Raji (cell line): Measurements from ENCODE around the gene CACNA1D.

Experiments used
- POLR2A ChIP-seq: IDR thresholded peaks from 2 replicates; pipeline ENCODE4 v1.6.1; 2011; ENCODE audit warnings: low read depth, low read length, control low read depth; ENCODE audit not compliant: insufficient read depth

The CACNA1D gene

DNA sequence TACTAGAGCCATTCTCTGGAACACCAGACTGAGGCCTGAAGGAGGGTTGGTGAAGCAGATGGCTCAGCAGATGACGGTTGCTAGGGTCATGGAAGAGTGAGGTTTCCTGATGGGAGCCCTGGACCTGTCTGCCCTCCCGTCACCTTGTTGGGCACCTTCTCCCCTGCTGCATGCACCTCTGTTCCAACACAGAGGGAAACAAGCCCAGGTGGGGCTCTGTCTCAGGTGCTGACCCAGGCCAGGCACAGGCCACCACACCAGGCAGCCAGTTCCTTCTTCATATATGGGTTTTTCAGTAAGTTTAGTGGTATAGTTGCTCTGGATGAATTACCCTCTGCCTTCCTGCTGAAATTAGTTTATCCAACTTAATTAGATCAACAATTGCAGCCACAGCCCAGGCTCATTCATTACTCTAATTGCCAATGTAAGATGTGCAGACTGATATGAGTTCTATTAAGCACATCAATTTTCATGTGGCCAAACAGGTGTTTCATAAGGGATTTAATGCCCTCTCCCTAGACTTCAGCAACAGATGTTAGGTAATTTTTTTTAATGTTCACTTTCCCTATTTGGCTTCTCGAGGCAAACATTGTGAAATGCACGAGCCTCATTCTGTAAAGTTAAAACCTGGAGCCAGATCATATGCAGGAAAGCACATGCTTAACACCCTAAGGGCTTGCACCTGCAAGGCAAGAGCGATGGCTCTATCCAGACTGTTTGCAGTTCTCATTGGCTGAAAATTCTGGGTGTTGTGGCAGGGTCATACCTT is 177.0 kb downstream of the CACNA1D start:
- TF ChIP-seq POLR2A: no peak

GRCh38 chr3:53671961-53672299 is 177.5 kb downstream of the CACNA1D start:
- TF ChIP-seq POLR2A: no peak

GRCh38 chr3:53672981-53673380 is 178.6 kb downstream of the CACNA1D start:
- TF ChIP-seq POLR2A: no peak

DNA sequence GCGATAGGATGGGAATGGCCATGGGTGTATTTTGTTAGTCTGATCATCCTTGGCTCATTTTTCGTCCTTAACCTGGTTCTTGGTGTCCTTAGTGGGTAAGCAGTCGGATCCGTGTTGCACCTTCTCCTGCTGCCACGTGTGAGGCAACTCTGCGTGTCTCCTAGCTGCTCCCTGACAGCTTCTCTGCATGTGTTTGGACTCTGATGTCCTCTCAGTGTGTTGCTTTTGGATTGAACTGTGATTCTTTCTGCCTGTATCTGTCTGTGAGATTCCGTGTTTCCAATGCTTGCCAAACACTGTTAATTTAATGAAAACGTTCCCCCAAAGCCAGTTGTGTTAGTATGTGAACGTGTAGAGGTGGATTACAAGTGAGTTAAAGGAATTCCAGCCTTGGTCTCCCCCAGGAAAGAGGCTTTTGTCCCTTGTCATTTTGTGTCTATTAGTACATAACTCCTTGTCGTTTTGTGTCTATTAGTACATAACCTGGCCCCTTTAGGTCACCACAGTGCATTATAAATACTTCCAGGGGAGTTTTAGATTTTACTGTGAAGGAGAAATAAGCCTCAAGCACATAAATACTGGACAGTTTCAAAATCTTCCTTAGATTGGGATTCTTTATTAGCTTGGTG is 179.4 kb downstream of the CACNA1D start:
- no peak for TF ChIP-seq POLR2A

- no peak for TF ChIP-seq POLR2A
Measured at GRCh38 chr3:53674582-53674981, 180.2 kb downstream of the CACNA1D start.

- TF ChIP-seq POLR2A: no peak
Measured at GRCh38 chr3:53675022-53675697, 180.7 kb downstream of the CACNA1D start.

- no peak for TF ChIP-seq POLR2A
Measured at GRCh38 chr3:53675942-53676341, 181.5 kb downstream of the CACNA1D start.

DNA sequence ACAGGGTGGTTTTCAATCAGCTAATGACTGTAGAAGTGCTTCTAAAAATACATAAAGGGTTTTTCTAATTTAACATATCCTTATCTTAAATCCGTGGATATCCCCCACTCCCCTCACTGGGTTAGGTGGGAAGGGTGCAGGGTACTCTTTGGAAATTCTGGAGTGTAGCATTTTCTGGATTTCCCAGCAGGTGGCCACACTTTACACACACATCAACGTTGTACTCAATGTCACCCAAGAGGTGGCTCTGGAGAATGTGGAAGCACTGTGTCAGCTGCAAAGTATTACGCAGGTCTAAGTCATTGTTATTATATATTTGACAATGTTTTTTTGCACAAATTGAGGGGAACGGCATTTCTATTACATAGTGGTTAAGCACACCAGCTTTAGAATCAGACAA is 183.0 kb downstream of the CACNA1D start:
- TF ChIP-seq POLR2A: no peak

DNA sequence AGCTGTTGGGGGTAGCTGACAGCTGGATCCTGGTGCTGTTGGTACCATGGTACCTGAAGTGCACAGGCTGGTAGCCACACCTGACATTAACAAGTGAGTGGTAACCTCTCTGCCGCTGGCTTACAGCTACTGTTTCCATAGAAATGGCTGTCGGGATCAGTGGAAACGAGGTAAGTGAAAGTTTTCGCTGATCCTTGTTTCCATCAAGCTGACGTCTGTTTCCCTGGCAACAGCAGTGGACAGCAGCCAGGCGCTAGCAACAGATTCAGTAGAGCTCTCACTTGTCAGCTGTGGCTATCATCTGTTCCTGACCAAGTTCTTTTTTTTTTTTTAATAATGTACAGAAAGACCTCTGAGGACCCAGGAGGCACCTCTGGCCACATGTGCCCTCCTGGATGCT is 185.6 kb downstream of the CACNA1D start:
- no peak for TF ChIP-seq POLR2A

GRCh38 chr3:53682807-53683206 is 188.4 kb downstream of the CACNA1D start:
- TF ChIP-seq POLR2A: no peak

GRCh38 chr3:53688066-53688465 is 193.7 kb downstream of the CACNA1D start:
- TF ChIP-seq POLR2A: no peak

- no peak for TF ChIP-seq POLR2A
Measured at GRCh38 chr3:53688989-53689388, 194.6 kb downstream of the CACNA1D start.

DNA sequence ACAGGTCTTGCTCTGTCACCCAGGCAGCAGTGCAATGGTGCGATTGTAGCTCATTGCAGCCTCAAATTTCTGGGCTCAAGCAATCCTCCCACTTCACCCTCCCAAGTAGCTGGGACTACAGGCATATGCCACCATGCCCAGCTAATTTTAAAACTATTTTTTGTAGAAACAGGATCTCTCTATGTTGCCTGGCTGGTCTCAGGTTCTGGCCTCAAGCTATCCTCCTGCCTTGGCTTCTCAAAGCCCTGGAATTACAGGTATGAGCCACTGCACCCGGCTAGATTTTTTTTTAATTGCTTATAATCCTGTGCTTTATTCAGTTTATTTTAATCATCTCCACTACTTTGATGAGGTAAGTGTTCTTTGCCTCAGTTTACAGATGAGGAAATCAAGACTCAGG is 195.3 kb downstream of the CACNA1D start:
- TF ChIP-seq POLR2A: no peak

- no peak for TF ChIP-seq POLR2A
Measured at GRCh38 chr3:53690521-53690920, 196.1 kb downstream of the CACNA1D start.

DNA sequence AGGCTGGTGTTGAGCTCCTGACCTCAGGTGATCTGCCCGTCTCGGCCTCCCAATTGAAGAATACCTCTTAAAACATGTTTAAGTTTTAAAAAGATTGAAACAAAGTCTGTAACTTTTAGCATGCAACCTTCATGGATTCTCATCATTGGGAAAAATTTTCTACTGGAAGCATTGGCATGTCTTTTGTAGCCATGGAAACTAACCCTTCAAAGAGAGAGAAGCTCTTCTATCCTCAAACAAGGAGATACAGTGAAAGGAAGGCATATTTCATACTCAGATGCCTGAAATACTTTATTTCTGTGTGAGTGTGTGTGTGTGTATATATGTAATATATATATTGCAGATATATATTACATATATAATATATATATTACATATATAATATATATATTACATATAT is 196.9 kb downstream of the CACNA1D start:
- TF ChIP-seq POLR2A: no peak

GRCh38 chr3:53691885-53692284 is 197.5 kb downstream of the CACNA1D start:
- TF ChIP-seq POLR2A: no peak
